ELF-1 (cell line): ENCODE results near the gene GPHA2.

ENCODE experiments used
- DNase-seq: peaks from one replicate; pipeline ENCODE4 v3.0.0-alpha.2; 2016; ENCODE audit warnings: low read depth, low spot score

Gene GPHA2

DNA sequence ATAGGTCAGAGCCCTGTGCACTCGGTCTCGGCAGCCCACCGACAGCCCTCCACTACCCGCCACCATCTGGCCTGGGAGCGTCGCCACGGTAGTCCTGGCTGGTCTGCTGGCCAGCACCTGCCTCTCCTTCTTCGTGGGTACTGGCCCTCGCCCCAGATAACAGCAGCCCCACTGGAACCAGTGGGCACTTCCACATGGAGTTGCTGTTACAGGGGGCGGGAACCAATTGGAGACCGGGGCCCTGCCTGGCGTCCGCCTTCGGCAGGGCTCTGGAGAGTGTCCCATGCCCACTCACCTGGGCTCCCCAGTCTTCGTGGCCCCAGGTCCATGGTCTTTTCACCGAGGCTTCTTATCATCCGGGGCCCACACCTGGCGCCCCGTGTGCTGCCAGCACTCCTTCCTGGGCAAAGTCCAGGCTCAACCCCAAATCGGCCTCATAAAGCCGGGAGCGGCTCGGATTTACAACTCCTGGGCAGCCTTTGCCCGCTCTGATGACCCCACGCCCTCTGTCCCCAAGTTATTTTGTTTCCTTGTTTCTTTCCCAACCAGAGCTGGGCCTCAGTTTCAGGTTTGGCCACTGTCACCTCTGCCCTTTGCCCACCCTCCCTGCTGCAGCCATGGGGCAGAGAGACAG is 44.4 kb downstream of the GPHA2 start:
- DNase-seq = no peak

DNA sequence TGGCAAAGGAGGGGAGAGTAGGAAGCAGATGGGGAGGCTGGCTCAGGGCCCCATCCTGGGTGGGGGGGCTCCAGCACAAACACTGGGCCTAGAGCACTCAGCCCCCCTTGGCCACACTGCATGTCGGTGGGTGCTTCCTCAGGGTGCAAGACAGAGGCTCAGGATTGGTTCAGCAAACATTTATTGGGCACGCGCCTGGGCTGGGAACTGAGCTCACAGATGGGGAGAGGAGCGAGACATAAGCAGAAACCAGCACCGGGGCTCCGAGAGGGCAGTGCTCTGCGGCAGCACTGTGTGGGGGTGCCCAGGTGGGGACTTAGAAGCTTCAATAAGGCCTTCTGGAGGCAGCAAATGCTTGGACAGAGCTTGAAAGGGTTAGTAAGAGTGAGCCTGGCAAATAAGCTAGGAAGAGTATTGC is 45.2 kb downstream of the GPHA2 start:
- DNase-seq = no peak

DNA sequence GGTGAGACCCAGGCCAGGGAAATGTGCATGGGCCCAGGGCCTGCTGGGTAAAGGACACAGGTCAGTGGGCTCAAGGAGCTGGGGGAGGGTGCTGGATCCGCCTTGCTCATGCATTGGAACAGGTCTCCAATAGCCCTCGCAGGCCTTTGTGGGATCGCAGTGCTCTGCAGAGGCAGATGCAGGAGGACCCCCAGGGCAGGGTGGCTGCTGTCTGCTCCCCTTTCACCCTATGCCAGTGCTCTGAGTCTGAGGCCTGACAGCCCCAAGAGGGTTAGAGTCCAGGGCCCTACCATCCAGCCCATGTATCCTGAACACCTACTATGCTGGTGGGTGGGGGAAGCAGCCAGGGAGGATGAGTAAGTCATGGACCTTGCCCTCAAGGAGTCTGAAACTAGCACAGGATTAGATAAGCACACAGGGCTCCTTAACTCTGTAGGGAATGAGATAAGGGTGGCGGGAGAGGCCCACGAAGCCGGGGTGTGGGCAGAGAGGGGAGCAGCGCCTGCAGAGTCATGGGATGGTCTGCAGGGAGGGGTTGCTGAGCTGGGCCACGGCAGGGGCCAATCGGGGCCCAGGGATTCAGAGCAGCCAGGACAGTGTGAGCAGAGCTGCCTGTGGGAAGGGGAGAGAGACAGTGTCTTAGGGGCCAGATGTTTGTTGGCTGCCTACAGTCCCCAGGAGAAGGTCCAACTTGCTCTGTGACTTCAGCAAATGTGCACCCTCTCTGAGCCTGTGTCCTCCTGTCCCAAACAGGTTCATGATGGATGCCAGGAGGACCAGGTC is 46.8 kb downstream of the GPHA2 start:
- DNase-seq = peak; percentile 68

DNA sequence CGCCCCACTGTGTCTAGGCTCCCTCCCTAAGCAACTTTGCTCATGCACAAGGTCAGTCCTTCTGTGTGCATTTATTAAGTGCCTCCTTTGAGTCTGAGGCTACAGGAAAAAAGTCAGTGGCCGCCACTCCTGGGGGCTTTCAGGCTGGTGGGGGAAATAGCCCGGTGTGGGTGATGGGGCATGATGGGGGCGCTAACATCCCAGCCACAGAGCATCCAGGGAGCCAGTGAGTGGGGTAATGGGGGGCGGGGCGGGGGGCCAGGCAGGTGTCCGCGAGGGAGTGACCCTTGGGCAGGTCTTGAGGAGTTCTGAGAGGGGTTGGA is 47.3 kb downstream of the GPHA2 start:
- no peak for DNase-seq

DNA sequence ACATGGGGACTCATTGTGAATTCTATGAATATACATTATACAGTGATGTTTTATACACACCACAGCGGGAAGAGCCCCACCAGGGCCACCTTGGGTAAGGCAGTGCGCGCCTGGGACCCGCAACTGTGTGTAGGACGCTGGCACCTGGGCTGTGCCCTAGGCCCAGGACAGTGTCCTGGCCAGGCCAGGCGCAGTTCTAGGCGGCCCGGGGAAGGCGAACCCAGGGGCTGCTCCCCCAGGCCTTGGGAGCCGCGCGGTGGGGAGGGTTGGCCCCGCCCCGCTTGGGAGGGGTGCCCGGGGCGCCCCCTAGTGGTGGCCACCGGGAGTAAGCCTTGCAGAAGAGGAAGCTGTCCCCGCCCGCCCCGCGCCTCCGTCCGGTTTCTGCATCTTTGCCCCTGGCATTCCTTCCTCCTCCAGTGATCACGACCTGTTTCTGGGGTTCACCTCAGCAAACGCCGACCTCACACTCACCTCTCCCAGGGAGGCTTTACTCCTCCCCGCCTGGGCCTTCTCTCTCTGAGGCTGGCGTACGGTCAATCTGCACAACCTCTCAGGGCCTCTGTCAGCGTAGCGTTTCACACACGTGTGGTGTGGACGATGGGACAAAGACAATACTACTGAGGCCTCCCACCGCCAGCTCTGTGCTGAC is 47.8 kb downstream of the GPHA2 start:
- peak; percentile 88 for DNase-seq

DNA sequence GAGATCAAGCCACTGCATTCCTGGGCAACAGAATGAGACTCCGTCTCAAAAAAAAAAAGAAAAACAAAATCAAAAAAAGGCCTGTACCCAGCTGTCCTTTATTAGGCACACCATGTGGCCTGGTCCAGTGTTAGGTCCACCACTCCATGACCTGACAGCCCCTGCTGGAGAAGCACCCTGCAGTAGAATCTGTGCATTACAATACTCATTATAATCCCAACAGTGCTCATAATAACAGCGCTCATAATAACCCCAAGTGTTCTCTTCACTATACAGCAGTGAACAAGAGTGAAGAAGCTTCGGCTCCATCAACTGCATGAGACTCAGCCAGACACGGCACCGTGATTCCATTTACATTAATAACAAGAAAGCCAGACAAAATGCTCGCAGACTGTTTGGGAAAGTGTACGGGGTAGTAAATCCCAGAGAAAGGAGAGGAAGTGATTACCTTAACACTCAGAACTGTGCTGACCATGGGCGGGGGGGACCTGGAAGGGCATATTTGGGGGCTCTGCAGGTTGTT is 48.4 kb downstream of the GPHA2 start:
- no peak for DNase-seq

DNA sequence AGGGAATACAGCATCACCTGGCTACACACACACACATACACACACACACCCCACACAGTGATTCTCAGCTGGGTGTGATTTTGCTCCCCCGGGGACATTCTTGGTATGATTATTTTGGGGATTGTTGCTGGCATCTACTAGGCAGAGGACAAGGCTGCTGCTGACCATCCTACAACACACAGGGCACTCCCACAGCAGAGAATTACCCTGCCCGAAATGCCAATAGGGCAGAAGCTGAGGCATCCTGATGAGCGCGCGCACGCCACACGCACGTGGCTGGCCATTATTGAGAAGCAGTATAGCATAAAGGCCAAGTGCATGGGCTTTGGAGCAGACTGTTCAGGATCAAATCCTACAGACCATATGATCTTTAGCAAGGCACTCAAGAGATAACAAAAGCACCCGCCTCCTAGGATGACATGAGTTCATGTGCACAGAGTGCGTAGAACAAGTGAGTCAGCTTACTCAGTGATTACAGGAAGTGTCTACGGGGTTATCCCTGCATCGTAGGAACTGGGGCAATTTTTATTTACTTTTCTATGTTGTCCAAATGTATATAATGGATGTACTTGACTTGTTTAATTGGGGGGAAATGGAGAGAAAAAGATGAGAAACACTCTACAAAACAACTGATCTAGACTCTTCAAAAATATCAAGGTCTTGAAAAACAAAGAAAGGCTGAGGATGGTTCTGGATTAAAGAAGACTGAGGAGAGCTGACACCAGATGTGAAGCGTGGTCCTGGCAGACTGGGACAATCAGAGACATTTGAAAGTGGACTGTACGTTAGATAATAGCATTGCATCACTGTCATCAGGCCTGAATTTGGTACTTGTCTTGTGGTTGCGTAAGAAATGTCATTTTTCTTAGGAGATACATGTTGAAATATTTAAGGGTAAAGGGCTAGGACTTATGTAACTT is 50.1 kb downstream of the GPHA2 start:
- DNase-seq = no peak
